GM23248 (cell line): Measurements from ENCODE around the gene SPX. TPM values are rescaled to one million over a fixed set of nuclear protein-coding genes. Genes with fewer than 3 reads are reported as not detected.

Experiments
- DNase-seq: peaks from one replicate; pipeline ENCODE4 v3.0.0-alpha.2; 2015
- H2AFZ ChIP-seq: fragments of 200-600 bp; sonication (generic); 2 replicates; pipeline ENCODE4 v1.6.1; 2016; ENCODE audit warnings: antibody characterized with exemption
- H3F3A ChIP-seq: fragments of 200-600 bp; sonication (generic); 2 replicates; pipeline ENCODE4 v1.6.1; 2016; ENCODE audit warnings: mild to moderate bottlenecking, antibody characterized with exemption, mixed run types; ENCODE audit not compliant: insufficient read depth
- H3K27ac ChIP-seq: fragments of 200-600 bp; sonication (generic); 2 replicates; pipeline ENCODE4 v1.5.1; 2016; ENCODE audit warnings: mild to moderate bottlenecking
- H3K27me3 ChIP-seq: fragments of 200-600 bp; sonication (generic); replicated peaks from 2 replicates; pipeline ENCODE4 v1.6.1; 2016; ENCODE audit warnings: mild to moderate bottlenecking; ENCODE audit not compliant: insufficient read depth
- H3K36me3 ChIP-seq: fragments of 200-600 bp; sonication (generic); 2 replicates; pipeline ENCODE4 v1.6.1; 2016; ENCODE audit warnings: low read depth, mild to moderate bottlenecking
- H3K4me1 ChIP-seq: fragments of 200-600 bp; sonication (generic); 2 replicates; pipeline ENCODE4 v1.6.1; 2016; ENCODE audit warnings: mild to moderate bottlenecking; ENCODE audit not compliant: insufficient read depth
- H3K4me2 ChIP-seq: fragments of 200-600 bp; sonication (generic); one replicate; pipeline ENCODE4 v1.6.1; 2016; ENCODE audit warnings: mild to moderate bottlenecking; ENCODE audit not compliant: unreplicated experiment
- H3K4me3 ChIP-seq: fragments of 200-600 bp; sonication (generic); 2 replicates; pipeline ENCODE4 v1.5.1; 2016; ENCODE audit warnings: mild to moderate bottlenecking
- H3K79me2 ChIP-seq: fragments of 200-600 bp; sonication (generic); 2 replicates; pipeline ENCODE4 v1.6.1; 2016; ENCODE audit warnings: mild to moderate bottlenecking; ENCODE audit not compliant: insufficient read depth
- H3K9ac ChIP-seq: fragments of 200-600 bp; sonication (generic); 2 replicates; pipeline ENCODE4 v1.6.1; 2016; ENCODE audit warnings: mild to moderate bottlenecking
- H3K9me2 ChIP-seq: fragments of 200-600 bp; sonication (generic); 2 replicates; pipeline ENCODE4 v1.6.1; 2016; ENCODE audit warnings: mixed run types, mild to moderate bottlenecking, moderate library complexity; ENCODE audit not compliant: insufficient read depth
- H3K9me3 ChIP-seq: fragments of 200-600 bp; sonication (generic); one replicate; pipeline ENCODE4 v1.6.1; 2017; ENCODE audit warnings: low read depth
- H4K20me1 ChIP-seq: fragments of 200-600 bp; sonication (generic); 2 replicates; pipeline ENCODE4 v1.6.0; 2016; ENCODE audit not compliant: insufficient read depth
- EZH2 ChIP-seq: fragments of 200-600 bp; sonication (generic); IDR thresholded peaks from 2 replicates; pipeline ENCODE4 v1.6.1; 2018; ENCODE audit warnings: antibody characterized with exemption, mild to moderate bottlenecking; ENCODE audit not compliant: insufficient read depth, poor library complexity, severe bottlenecking
- EZH2phosphoT487 ChIP-seq: fragments of 200-600 bp; sonication (generic); IDR thresholded peaks from 2 replicates; pipeline ENCODE4 v1.6.1; 2018; ENCODE audit warnings: antibody characterized with exemption, moderate library complexity, mild to moderate bottlenecking, low read depth; ENCODE audit not compliant: insufficient read depth
- WGBS, 2 experiments: methylation state at CpG; one replicate each; pipeline ENCODE4 v1.1.6; 2015 to 2017; ENCODE audit warnings: low lambda C conversion rate in 2 of 2, low coverage in 1 of 2; ENCODE audit errors: missing lambda C conversion rate in 2 of 2; 5-methylcytosine and 5-hydroxymethylcytosine counted together
- in situ Hi-C: fragments of 300-500 bp; cut with MboI; formaldehyde crosslinking; loops from 2 replicates; pipeline ENCODE4 v1.15.0; 2020
- polyA plus RNA-seq: library from polyadenylated mRNA; unstranded; fragments of >200 nt; fragmentation: Nextera tagmentation; extraction: Ambion mirVana; gene quantifications from 2 replicates; pipeline ENCODE4 v1.2.1, GENCODE V29; 2016
- total RNA-seq: library from RNA; depleted of rRNA; stranded (reverse); fragments of >200 nt; shearing (Covaris generic); gene quantifications from 2 replicates; pipeline ENCODE4 v1.2.3, GENCODE V29; 2014

The SPX gene
- total and polyA plus RNA-seq, 2 experiments from 2014 or later: 0.24 to 1.2 TPM

GRCh38 chr12:21545557-21545956 is 19.5 kb downstream of the SPX start:
- in situ Hi-C loops: no loop called here
- H3K9ac ChIP-seq: no peak overlapping the region
- H3K79me2 ChIP-seq: no peaks in the 10 kb centered on the region
- TF ChIP-seq EZH2 (no peak), EZH2phosphoT487 (no peak)
- H3K4me3 ChIP-seq: no peak overlapping the region
- no peaks in the 10 kb centered on the region for H3K27me3 ChIP-seq
- H3F3A ChIP-seq: no peaks in the 10 kb centered on the region
- no peak overlapping the region for H3K27ac ChIP-seq
- no peaks in the 10 kb centered on the region for H4K20me1 ChIP-seq
- no peaks in the 10 kb centered on the region for H3K4me1 ChIP-seq
- no peaks in the 10 kb centered on the region for H3K9me2 ChIP-seq
- H2AFZ ChIP-seq: no peak overlapping the region
- no peak overlapping the region for H3K4me2 ChIP-seq
- no peaks in the 10 kb centered on the region for H3K36me3 ChIP-seq
- no peak for DNase-seq
- H3K9me3 ChIP-seq: no peaks in the 10 kb centered on the region
- WGBS, 2 experiments: 76 to 81% methylated on average over 2 of the region's 2 CpGs

DNA sequence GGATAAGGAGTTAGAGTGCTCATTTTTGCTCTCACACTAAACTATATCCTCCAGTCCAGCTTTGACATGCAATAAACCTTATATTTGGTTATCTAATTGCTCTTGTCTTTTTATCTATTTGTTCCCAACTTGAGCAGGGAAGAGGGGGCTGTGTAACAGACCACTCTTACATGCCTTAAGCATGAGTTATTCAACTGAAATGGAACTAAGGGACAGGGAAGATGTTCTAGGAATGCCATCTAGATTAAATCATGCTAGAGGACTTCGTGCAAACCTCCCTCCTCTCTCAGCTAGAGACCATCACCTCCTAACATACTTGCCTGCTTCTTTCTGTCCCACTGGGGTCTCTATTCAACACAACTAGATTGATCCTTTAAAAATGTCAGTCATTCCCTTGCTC is 20.6 kb downstream of the SPX start:
- Histone ChIP-seq H3K9me2 (no peaks in the 10 kb centered on the region), H2AFZ (no peak overlapping the region), H3K27ac (no peak overlapping the region), H3K27me3 (no peaks in the 10 kb centered on the region), H3F3A (no peaks in the 10 kb centered on the region), H3K4me2 (no peak overlapping the region), H3K9ac (no peak overlapping the region), H3K79me2 (no peaks in the 10 kb centered on the region), H3K36me3 (no peaks in the 10 kb centered on the region), H4K20me1 (no peaks in the 10 kb centered on the region), H3K4me1 (no peaks in the 10 kb centered on the region), H3K9me3 (no peaks in the 10 kb centered on the region), H3K4me3 (no peak overlapping the region)
- WGBS, 2 experiments: 0% methylated on average over 1 of the region's 1 CpG
- in situ Hi-C loops: no loop called here
- TF ChIP-seq EZH2phosphoT487 (no peak), EZH2 (no peak)
- no peak for DNase-seq

GRCh38 chr12:21547437-21547836 is 21.3 kb downstream of the SPX start:
- Histone ChIP-seq H3K4me1 (no peaks in the 10 kb centered on the region), H3K9me2 (no peaks in the 10 kb centered on the region), H4K20me1 (no peaks in the 10 kb centered on the region), H3K36me3 (no peaks in the 10 kb centered on the region), H2AFZ (no peak overlapping the region), H3F3A (no peaks in the 10 kb centered on the region), H3K4me2 (no peak overlapping the region), H3K79me2 (no peaks in the 10 kb centered on the region), H3K9me3 (no peaks in the 10 kb centered on the region), H3K4me3 (no peak overlapping the region), H3K9ac (no peak overlapping the region), H3K27ac (no peak overlapping the region), H3K27me3 (no peaks in the 10 kb centered on the region)
- no peak for DNase-seq
- in situ Hi-C loops: no loop called here
- 14 to 26% methylated on average over 1 of the region's 1 CpG for WGBS, 2 experiments
- TF ChIP-seq EZH2phosphoT487 (no peak), EZH2 (no peak)

DNA sequence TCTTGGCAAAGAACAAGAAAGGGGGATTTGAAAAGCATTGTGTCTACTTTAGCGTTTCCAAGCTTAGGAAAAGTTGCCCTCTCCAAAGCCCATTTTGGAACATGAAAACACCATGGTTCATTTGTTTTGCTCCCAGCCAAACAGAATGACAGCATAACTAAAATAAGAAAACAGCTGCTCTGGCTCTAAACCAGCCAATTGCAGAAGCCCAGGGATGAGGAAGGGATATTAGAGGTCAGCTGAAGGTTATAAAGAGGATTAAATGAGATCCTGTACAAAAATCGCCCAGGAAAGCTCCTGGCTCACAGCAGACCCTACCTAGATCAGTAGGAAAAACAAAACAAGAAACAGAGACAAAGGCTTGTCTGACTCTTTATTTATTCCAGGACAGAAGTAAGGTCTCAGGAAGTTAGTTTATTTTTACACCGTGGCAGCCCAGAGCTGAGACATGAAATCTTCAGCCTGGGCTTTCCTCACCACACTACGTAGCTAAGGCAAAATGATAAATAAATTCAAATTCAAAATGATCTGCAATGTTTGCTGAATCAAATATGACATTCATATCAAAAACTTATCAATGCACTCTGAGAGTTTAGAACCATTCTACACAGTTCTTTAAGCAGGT is 25.9 kb downstream of the SPX start:
- H3K4me1 ChIP-seq: no peaks in the 10 kb centered on the region
- 0 out of 2 replicates have a peak overlapping the region, but pooled peaks have one; percentile 12 for H2AFZ ChIP-seq
- no peak for DNase-seq

More for the DNA sequence above, 25.9 kb downstream of the SPX start:
- no peak overlapping the region for H3K27ac ChIP-seq
- H3K9me2 ChIP-seq: no peaks in the 10 kb centered on the region
- no peaks in the 10 kb centered on the region for H3F3A ChIP-seq
- in situ Hi-C loops: no loop called here
- no peaks in the 10 kb centered on the region for H3K9me3 ChIP-seq
- no peaks in the 10 kb centered on the region for H3K36me3 ChIP-seq
- no peaks in the 10 kb centered on the region for H3K79me2 ChIP-seq
- no peak for TF ChIP-seq EZH2phosphoT487
- no peak for TF ChIP-seq EZH2
- 23 to 34% methylated on average over 4 of the region's 4 CpGs for WGBS, 2 experiments
- no peaks in the 10 kb centered on the region for H4K20me1 ChIP-seq
- no peak overlapping the region for H3K4me2 ChIP-seq
- H3K27me3 ChIP-seq: no peaks in the 10 kb centered on the region
- no peak overlapping the region for H3K9ac ChIP-seq
- H3K4me3 ChIP-seq: no peak overlapping the region
